ENCODE results near the gene C17orf67.

- TF ChIP-seq FOXA2 (IDR thresholded peaks at IDR 0.05) = no peak
- TF ChIP-seq CTCF (IDR thresholded peaks at IDR 0.05; ENCODE audit: low read depth, low read length, missing input control) = no peak
- no peak for TF ChIP-seq ZBTB33 (IDR thresholded peaks at IDR 0.05)
- TF ChIP-seq JUND (IDR thresholded peaks at IDR 0.05) = no peak
- no peak for TF ChIP-seq YY1 (IDR thresholded peaks at IDR 0.05)
- no peak for TF ChIP-seq MAX (IDR thresholded peaks at IDR 0.05)
- no peak for TF ChIP-seq SP1 (IDR thresholded peaks at IDR 0.05)
- no peak for TF ChIP-seq TAF1 (conservative IDR thresholded peaks at IDR 0.05)
- TF ChIP-seq ATF3 (IDR thresholded peaks at IDR 0.05) = no peak
Measured at GRCh38 chr17:56863974-56864373, 30.3 kb upstream of the C17orf67 start.
